ENCODE results near the gene GMPR2.

GMPR2 gene

DNA sequence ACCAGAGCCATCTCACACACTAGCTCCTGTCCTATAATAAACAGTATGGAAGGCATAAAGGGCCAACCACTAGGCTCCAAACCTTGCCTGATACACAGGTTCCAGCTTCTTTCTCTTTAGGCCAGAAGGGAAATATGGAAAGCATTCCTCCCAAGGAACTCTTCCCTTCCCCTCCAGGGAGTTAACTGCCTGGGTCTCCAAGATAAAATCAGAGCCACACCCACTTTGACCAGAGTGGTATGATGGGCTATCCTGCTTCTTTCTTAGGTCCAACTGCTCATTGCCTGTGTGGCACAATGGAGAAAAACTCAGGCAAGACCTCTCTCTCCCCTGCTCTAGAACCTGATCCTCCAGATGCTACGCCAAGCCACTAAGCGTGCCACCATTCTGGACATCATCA is 25.1 kb upstream of the GMPR2 start:
- TF ChIP-seq, protein P1, sequence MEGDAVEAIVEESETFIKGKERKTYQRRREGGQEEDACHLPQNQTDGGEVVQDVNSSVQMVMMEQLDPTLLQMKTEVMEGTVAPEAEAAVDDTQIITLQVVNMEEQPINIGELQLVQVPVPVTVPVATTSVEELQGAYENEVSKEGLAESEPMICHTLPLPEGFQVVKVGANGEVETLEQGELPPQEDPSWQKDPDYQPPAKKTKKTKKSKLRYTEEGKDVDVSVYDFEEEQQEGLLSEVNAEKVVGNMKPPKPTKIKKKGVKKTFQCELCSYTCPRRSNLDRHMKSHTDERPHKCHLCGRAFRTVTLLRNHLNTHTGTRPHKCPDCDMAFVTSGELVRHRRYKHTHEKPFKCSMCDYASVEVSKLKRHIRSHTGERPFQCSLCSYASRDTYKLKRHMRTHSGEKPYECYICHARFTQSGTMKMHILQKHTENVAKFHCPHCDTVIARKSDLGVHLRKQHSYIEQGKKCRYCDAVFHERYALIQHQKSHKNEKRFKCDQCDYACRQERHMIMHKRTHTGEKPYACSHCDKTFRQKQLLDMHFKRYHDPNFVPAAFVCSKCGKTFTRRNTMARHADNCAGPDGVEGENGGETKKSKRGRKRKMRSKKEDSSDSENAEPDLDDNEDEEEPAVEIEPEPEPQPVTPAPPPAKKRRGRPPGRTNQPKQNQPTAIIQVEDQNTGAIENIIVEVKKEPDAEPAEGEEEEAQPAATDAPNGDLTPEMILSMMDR (IDR thresholded peaks at IDR 0.05; ENCODE audit: insufficient read depth, low read length, poor library complexity, severe bottlenecking), result no peak
- TF ChIP-seq EZH2phosphoT487 (conservative IDR thresholded peaks at IDR 0.05; ENCODE audit: low read length), result no peak
- no peaks in the 10 kb centered on the region for H4K20me1 ChIP-seq (ENCODE audit: low read depth, low read length)

DNA sequence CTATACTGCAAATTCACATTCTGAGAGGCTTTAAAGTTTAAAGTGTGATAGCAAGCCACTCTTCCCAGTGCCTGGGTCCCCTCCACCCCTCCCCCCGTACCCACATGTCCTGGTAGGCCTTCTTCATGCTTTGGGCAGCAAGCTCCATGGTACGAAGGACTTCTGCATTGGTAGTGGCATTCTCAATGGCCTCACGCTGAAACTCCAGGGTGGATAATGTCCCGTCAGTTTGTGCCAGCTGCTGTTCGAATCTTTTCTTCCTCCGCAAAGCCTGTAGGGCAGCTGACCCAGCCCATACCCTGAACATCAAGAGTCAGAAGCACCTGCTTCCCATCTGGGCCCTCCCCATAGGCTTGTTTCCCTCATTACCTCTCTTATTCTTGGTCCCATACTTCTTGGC is 21.4 kb upstream of the GMPR2 start:
- no peaks in the 10 kb centered on the region for H3K27me3 ChIP-seq (ENCODE audit: low read length)
- H3K9me3 ChIP-seq (ENCODE audit: insufficient read depth, low read length), result no peaks in the 10 kb centered on the region
- H2AFZ ChIP-seq (ENCODE audit: low read depth, low read length, severe bottlenecking), result no peak overlapping the region
- no peaks in the 10 kb centered on the region for H3K36me3 ChIP-seq (ENCODE audit: low read length)
- peaks cover 18% of the 10 kb centered on the region for H3F3A ChIP-seq (ENCODE audit: insufficient read depth)
- no peak for TF ChIP-seq EZH2phosphoT487 (conservative IDR thresholded peaks at IDR 0.05; ENCODE audit: low read length)
- TF ChIP-seq, protein P1 (IDR thresholded peaks at IDR 0.05; ENCODE audit: insufficient read depth, low read length, poor library complexity, severe bottlenecking), result no peak
- no peak overlapping the region for H3K27ac ChIP-seq (ENCODE audit: low read depth, low read length)
- no peaks in the 10 kb centered on the region for H3K79me2 ChIP-seq (ENCODE audit: insufficient read depth, low read length)
- H3K4me3 ChIP-seq (ENCODE audit: insufficient read depth, low read length, poor library complexity, severe bottlenecking), result no peak overlapping the region
- H3K9ac ChIP-seq (ENCODE audit: low read length), result no peak overlapping the region
- H3K4me2 ChIP-seq (ENCODE audit: low read depth, low read length, poor library complexity, severe bottlenecking), result peak overlapping the region; percentile 45
- H3K9me2 ChIP-seq (replicated peaks; ENCODE audit: insufficient read depth, low read length), result no peaks in the 10 kb centered on the region
- H4K20me1 ChIP-seq (ENCODE audit: low read depth, low read length), result no peaks in the 10 kb centered on the region

More for the DNA sequence above, 25.1 kb upstream of the GMPR2 start:
- H3K36me3 ChIP-seq (ENCODE audit: low read length), result no peaks in the 10 kb centered on the region
- H3K4me3 ChIP-seq (ENCODE audit: insufficient read depth, low read length, poor library complexity, severe bottlenecking), result no peak overlapping the region
- no peaks in the 10 kb centered on the region for H3K79me2 ChIP-seq (ENCODE audit: insufficient read depth, low read length)
- H3K9me3 ChIP-seq (ENCODE audit: insufficient read depth, low read length), result no peaks in the 10 kb centered on the region
- H3K4me2 ChIP-seq (ENCODE audit: low read depth, low read length, poor library complexity, severe bottlenecking), result no peak overlapping the region
- H3F3A ChIP-seq (ENCODE audit: insufficient read depth), result peaks cover 6% of the 10 kb centered on the region; the same call in 1 of the 2 replicates
- H3K27me3 ChIP-seq (ENCODE audit: low read length), result no peaks in the 10 kb centered on the region
- no peaks in the 10 kb centered on the region for H3K9me2 ChIP-seq (replicated peaks; ENCODE audit: insufficient read depth, low read length)
- no peak overlapping the region for H3K27ac ChIP-seq (ENCODE audit: low read depth, low read length)
- H2AFZ ChIP-seq (ENCODE audit: low read depth, low read length, severe bottlenecking), result no peak overlapping the region
- no peak overlapping the region for H3K9ac ChIP-seq (ENCODE audit: low read length)

DNA sequence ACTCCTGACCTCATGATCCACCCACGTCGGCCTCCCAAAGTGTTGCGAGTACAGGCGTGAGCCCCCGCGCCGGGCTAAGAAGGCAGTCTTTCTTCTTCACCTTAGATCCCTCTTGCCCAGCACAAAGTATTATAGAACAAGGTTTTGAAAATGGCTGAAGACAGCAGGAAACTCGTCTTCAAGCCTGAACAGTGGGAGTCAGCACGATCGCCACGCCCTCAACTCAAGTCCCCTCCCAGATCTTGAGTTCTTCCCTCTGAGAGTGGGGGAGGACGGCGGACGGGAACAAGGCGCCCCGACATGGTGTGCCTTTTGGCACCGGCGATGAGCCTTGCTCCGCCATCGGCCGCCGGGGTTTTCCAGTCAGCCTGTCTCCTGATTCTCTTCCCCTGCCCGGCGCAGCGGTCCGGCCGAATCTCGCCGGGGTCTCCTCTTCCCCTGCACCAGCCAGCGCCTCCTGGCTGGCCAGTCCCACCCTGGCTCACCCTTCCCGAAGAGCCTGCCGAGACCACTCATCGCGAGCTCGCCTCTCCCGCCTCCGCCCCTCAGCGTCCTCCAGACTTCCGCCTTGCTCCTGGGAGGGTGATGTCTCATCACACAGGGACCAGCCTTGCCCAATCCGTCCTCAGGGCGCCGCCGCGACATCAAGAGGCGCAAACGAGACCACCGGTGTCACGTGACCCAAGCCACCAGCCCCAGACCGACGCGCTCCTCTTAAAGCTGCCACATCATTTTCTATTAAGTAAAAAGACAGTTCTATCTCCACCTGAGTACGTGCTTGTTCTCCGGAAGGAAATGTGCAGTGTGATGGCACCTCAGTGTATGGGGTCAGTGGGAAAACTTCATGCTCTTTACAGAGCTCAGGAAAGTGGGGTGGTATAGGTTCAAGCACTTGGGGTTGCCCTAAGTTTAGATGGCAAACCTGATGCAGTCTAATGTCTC is 19.5 kb upstream of the GMPR2 start, which contains the start of gene CHMP4A:
Gene CHMP4A (minus strand): TSS at position 565 of the 942 bp plus-strand sequence. CDS start 49 bp downstream, at position 516.
- H3K9ac ChIP-seq (ENCODE audit: low read length), result peak within 1 kb of the TSS; percentile 82
- no peak for TF ChIP-seq EZH2phosphoT487 (conservative IDR thresholded peaks at IDR 0.05; ENCODE audit: low read length)
- peak within 1 kb of the TSS; percentile 64 for H3K4me3 ChIP-seq (ENCODE audit: insufficient read depth, low read length, poor library complexity, severe bottlenecking)
- no peaks in the 10 kb centered on the region for H3K9me3 ChIP-seq (ENCODE audit: insufficient read depth, low read length)
- H3K79me2 ChIP-seq (ENCODE audit: insufficient read depth, low read length), result no peaks in the 10 kb centered on the region
- H3K36me3 ChIP-seq (ENCODE audit: low read length), result no peaks in the 10 kb centered on the region
- H4K20me1 ChIP-seq (ENCODE audit: low read depth, low read length), result no peaks in the 10 kb centered on the region
- H3K27ac ChIP-seq (ENCODE audit: low read depth, low read length), result peak within 1 kb of the TSS; percentile 88
- H2AFZ ChIP-seq (ENCODE audit: low read depth, low read length, severe bottlenecking), result no peak within 1 kb of the TSS
- peak within 1 kb of the TSS; percentile 59 for H3K4me2 ChIP-seq (ENCODE audit: low read depth, low read length, poor library complexity, severe bottlenecking)
- peaks cover 22% of the 10 kb centered on the region for H3F3A ChIP-seq (ENCODE audit: insufficient read depth)
- H3K9me2 ChIP-seq (replicated peaks; ENCODE audit: insufficient read depth, low read length), result no peaks in the 10 kb centered on the region
- no peaks in the 10 kb centered on the region for H3K27me3 ChIP-seq (ENCODE audit: low read length)
